OCI-LY3 (cell line): Measurements from ENCODE around the gene CEP76.

Source experiments
- H2AFZ ChIP-seq: fragments of 200-600, 300-600 bp; shearing (Covaris generic); 2 replicates; pipeline ENCODE4 v1.6.0; 2014; ENCODE audit warnings: antibody characterized with exemption, low read depth, low read length
- H3K27ac ChIP-seq: fragments of 200-600, 300-600 bp; sonication (generic); 2 replicates; pipeline ENCODE4 v1.5.1; 2014; ENCODE audit warnings: mild to moderate bottlenecking, low read length, moderate library complexity, mixed read lengths
- H3K27me3 ChIP-seq: fragments of 200-600, 300-600 bp; sonication (generic); 2 replicates; pipeline ENCODE4 v1.6.1; 2014; ENCODE audit warnings: low read depth, low read length, mixed read lengths
- H3K36me3 ChIP-seq: fragments of 200-600, 300-600 bp; sonication (generic); replicated peaks from 2 replicates; pipeline ENCODE3; 2014; ENCODE audit warnings: low read depth, low read length, mixed read lengths
- H3K4me1 ChIP-seq: fragments of 300-600, 200-600 bp; sonication (generic); 2 replicates; pipeline ENCODE4 v1.6.1; 2014; ENCODE audit warnings: low read length, mixed read lengths
- H3K4me2 ChIP-seq: fragments of 200-600, 300-600 bp; sonication (generic); 2 replicates; pipeline ENCODE4 v1.6.1; 2014; ENCODE audit warnings: low read length, mixed read lengths
- H3K4me3 ChIP-seq: fragments of 300-600, 200-600 bp; sonication (generic); 2 replicates; pipeline ENCODE4 v1.5.1; 2014; ENCODE audit warnings: antibody characterized with exemption, mild to moderate bottlenecking, low read length, moderate library complexity
- H3K79me2 ChIP-seq: fragments of 300-600, 200-600 bp; shearing (Covaris generic); 2 replicates; pipeline ENCODE4 v1.6.1; 2014; ENCODE audit warnings: mild to moderate bottlenecking, low read length, mixed read lengths
- H3K9ac ChIP-seq: fragments of 300-600, 200-600 bp; shearing (Covaris generic); 2 replicates; pipeline ENCODE4 v1.6.0; 2014; ENCODE audit warnings: mild to moderate bottlenecking, low read length, moderate library complexity
- H3K9me3 ChIP-seq: fragments of 200-600, 300-600 bp; shearing (Covaris generic); 2 replicates; pipeline ENCODE4 v1.6.1; 2014; ENCODE audit warnings: low read length, mixed read lengths; ENCODE audit not compliant: insufficient read depth
- H4K20me1 ChIP-seq: fragments of 200-600, 300-600 bp; sonication (generic); 2 replicates; pipeline ENCODE4 v1.6.1; 2016; ENCODE audit warnings: low read length, mixed read lengths; ENCODE audit not compliant: insufficient read depth
- CTCF ChIP-seq: fragments of 200-600, 300-600 bp; sonication (generic); IDR thresholded peaks from 2 replicates; pipeline ENCODE4 v1.5.1; 2014; ENCODE audit warnings: antibody characterized with exemption, low read length, low read depth
- EZH2phosphoT487 ChIP-seq: fragments of 200-600 bp; shearing (Covaris generic); IDR thresholded peaks from 2 replicates; pipeline ENCODE4 v1.6.1; 2018; ENCODE audit warnings: antibody characterized with exemption, mixed run types, low read depth

CEP76 gene

GRCh38 chr18:12750715-12751502 lies 48.4 kb upstream of the CEP76 start:
- H3K4me2 ChIP-seq: no peak overlapping the region
- no peaks in the 10 kb centered on the region for H3K9me3 ChIP-seq
- H2AFZ ChIP-seq: no peak overlapping the region
- TF ChIP-seq EZH2phosphoT487 (no peak), CTCF (no peak)
- no peak overlapping the region for H3K9ac ChIP-seq
- H3K4me1 ChIP-seq: peaks cover 3% of the 10 kb centered on the region; the same call in 1 of the 2 replicates
- H3K27ac ChIP-seq: no peak overlapping the region
- no peak overlapping the region for H3K4me3 ChIP-seq
- no peaks in the 10 kb centered on the region for H3K36me3 ChIP-seq
- H3K79me2 ChIP-seq: no peaks in the 10 kb centered on the region
- no peaks in the 10 kb centered on the region for H4K20me1 ChIP-seq
- H3K27me3 ChIP-seq: no peaks in the 10 kb centered on the region

GRCh38 chr18:12750076-12750714 lies 47.7 kb upstream of the CEP76 start:
- no peaks in the 10 kb centered on the region for H3K9me3 ChIP-seq
- H3K36me3 ChIP-seq: no peaks in the 10 kb centered on the region
- peaks cover 3% of the 10 kb centered on the region; the same call in 1 of the 2 replicates for H3K4me1 ChIP-seq
- H3K27ac ChIP-seq: no peak overlapping the region
- no peaks in the 10 kb centered on the region for H3K79me2 ChIP-seq
- H4K20me1 ChIP-seq: no peaks in the 10 kb centered on the region
- H3K4me3 ChIP-seq: no peak overlapping the region
- TF ChIP-seq CTCF (no peak), EZH2phosphoT487 (no peak)
- H3K27me3 ChIP-seq: no peaks in the 10 kb centered on the region
- peak overlapping the region; percentile 0; the same call in 1 of the 2 replicates for H3K4me2 ChIP-seq
- H2AFZ ChIP-seq: no peak overlapping the region; the same call in 1 of the 2 replicates
- H3K9ac ChIP-seq: no peak overlapping the region

GRCh38 chr18:12749121-12749520 lies 46.6 kb upstream of the CEP76 start:
- H3K4me2 ChIP-seq: no peak overlapping the region
- no peaks in the 10 kb centered on the region for H3K79me2 ChIP-seq
- no peak overlapping the region for H3K4me3 ChIP-seq
- H3K9me3 ChIP-seq: no peaks in the 10 kb centered on the region
- no peak overlapping the region for H2AFZ ChIP-seq
- H3K9ac ChIP-seq: no peak overlapping the region
- TF ChIP-seq CTCF: no peak
- TF ChIP-seq EZH2phosphoT487: no peak
- H3K27ac ChIP-seq: no peak overlapping the region
- no peaks in the 10 kb centered on the region for H3K27me3 ChIP-seq
- H4K20me1 ChIP-seq: no peaks in the 10 kb centered on the region
- no peaks in the 10 kb centered on the region for H3K36me3 ChIP-seq
- peaks cover 3% of the 10 kb centered on the region; the same call in 1 of the 2 replicates for H3K4me1 ChIP-seq

GRCh38 chr18:12748671-12749070 lies 46.1 kb upstream of the CEP76 start:
- Histone ChIP-seq H3K9me3 (no peaks in the 10 kb centered on the region), H3K4me3 (no peak overlapping the region), H3K36me3 (no peaks in the 10 kb centered on the region), H3K27me3 (no peaks in the 10 kb centered on the region), H3K4me2 (no peak overlapping the region), H3K4me1 (peaks cover 3% of the 10 kb centered on the region; the same call in 1 of the 2 replicates), H3K79me2 (no peaks in the 10 kb centered on the region), H4K20me1 (no peaks in the 10 kb centered on the region), H3K27ac (no peak overlapping the region), H3K9ac (no peak overlapping the region), H2AFZ (no peak overlapping the region)
- TF ChIP-seq CTCF: no peak
- no peak for TF ChIP-seq EZH2phosphoT487
